Neural crest cell (in vitro differentiated cells): ENCODE data around the gene SELENOM. TPM values are rescaled to one million over a fixed set of nuclear protein-coding genes. Genes with fewer than 3 reads are reported as not detected.

Experiments
- DNase-seq: peaks from one replicate; pipeline ENCODE4 v3.0.0; 2021; ENCODE audit warnings: low read depth, mixed read lengths, low spot score
- H3K27ac Mint-ChIP-seq: one replicate; pipeline ENCODE4 v1.8.0; 2021; ENCODE audit warnings: mild to moderate bottlenecking, mixed read lengths; ENCODE audit not compliant: unreplicated experiment
- H3K27me3 Mint-ChIP-seq: 2 replicates; pipeline ENCODE4 v1.8.0; 2021; ENCODE audit warnings: low read depth, mild to moderate bottlenecking, mixed read lengths
- H3K36me3 Mint-ChIP-seq: 2 replicates; pipeline ENCODE4 v1.8.0; 2021; ENCODE audit warnings: low read depth, mild to moderate bottlenecking, mixed read lengths
- H3K4me1 Mint-ChIP-seq: 2 replicates; pipeline ENCODE4 v1.8.0; 2021; ENCODE audit warnings: mixed read lengths
- H3K4me3 Mint-ChIP-seq: one replicate; pipeline ENCODE4 v1.8.0; 2021; ENCODE audit warnings: mild to moderate bottlenecking, mixed read lengths
- H3K9me3 Mint-ChIP-seq: 2 replicates; pipeline ENCODE4 v1.8.0; 2021; ENCODE audit warnings: mixed read lengths
- total RNA-seq: library from RNA; stranded (reverse); gene quantifications from 2 replicates; pipeline ENCODE4 v1.2.1, GENCODE V29; 2021
- TF ChIP-seq, protein P1 (sequence below): fragments of 200-600 bp; sonication (generic); conservative IDR thresholded peaks from 2 replicates; pipeline ENCODE4 v1.5.0; 2021; ENCODE audit warnings: antibody characterized with exemption, mild to moderate bottlenecking

The SELENOM gene
- total RNA-seq, 1 donor from 2014 or later = 10.1 TPM

DNA sequence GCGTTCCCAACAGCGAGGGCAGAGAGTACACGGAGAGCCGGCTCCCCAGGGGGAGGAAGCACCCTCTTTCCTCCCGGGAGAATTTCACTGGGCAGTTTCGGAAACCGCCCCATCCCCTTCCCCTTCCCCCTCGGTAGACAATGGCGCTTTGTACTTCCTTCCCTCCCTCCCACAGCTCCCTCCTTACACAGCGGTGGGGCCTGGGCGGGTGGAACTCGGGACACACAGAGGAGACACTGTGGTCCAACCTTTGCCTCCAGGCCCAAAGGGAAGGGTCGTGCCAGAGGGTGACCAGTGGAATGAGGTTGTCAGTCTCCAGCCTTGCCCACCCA, 21.9 kb downstream of the SELENOM start:
- Mint-ChIP-seq H3K4me1 (peaks cover 44% of the 10 kb centered on the region), H3K27me3 (peaks cover 5% of the 10 kb centered on the region), H3K36me3 (no peaks in the 10 kb centered on the region), H3K9me3 (no peaks in the 10 kb centered on the region), H3K4me3 (peak overlapping the region; percentile 76), H3K27ac (peak overlapping the region; percentile 95)
- TF ChIP-seq, protein P1, sequence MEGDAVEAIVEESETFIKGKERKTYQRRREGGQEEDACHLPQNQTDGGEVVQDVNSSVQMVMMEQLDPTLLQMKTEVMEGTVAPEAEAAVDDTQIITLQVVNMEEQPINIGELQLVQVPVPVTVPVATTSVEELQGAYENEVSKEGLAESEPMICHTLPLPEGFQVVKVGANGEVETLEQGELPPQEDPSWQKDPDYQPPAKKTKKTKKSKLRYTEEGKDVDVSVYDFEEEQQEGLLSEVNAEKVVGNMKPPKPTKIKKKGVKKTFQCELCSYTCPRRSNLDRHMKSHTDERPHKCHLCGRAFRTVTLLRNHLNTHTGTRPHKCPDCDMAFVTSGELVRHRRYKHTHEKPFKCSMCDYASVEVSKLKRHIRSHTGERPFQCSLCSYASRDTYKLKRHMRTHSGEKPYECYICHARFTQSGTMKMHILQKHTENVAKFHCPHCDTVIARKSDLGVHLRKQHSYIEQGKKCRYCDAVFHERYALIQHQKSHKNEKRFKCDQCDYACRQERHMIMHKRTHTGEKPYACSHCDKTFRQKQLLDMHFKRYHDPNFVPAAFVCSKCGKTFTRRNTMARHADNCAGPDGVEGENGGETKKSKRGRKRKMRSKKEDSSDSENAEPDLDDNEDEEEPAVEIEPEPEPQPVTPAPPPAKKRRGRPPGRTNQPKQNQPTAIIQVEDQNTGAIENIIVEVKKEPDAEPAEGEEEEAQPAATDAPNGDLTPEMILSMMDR = no peak
- peak; percentile 55 for DNase-seq

DNA sequence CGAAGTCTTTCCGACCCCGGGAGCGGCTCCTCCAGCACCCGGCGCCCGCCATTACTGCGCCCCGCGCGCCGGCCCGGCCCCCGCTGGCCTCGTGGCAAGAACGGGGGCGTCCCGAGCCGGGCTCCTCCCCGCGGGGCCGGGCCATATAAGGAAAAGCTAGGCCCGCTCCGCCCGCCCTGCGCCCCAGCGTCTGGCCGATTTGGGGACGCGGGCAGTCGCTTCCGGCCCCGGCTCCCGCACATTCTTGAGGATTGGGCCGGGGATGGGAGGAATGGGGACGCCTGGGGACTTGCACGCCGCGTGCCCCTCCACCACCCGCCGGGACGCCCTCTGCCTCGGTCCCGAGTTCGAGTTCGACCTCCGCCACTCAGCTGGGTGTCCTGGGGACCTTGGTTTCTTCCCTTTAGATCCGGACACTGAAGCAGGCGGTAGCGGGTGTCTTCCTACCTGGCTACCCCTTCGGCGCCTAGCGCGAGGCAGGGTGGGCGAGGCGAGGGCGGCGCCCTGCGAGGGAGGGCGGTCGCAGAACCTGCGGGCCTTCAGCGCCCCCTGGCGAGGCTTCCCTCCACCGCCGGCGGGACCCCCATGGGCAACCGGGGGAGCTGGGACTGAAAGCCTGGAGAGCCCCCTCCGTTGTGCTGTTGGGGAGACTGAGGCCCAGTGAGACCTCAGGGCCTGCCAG, 22.4 kb downstream of the SELENOM start:
- H3K4me3 Mint-ChIP-seq = peak overlapping the region; percentile 97
- no peaks in the 10 kb centered on the region for H3K9me3 Mint-ChIP-seq
- peak; percentile 85 for DNase-seq
- no peaks in the 10 kb centered on the region for H3K36me3 Mint-ChIP-seq
- H3K27me3 Mint-ChIP-seq = peaks cover 5% of the 10 kb centered on the region
- peak overlapping the region; percentile 95 for H3K27ac Mint-ChIP-seq
- TF ChIP-seq, protein P1 = peak; percentile 93
- peaks cover 47% of the 10 kb centered on the region for H3K4me1 Mint-ChIP-seq

GRCh38 chr22:31083923-31084810, 23.2 kb downstream of the SELENOM start:
- Mint-ChIP-seq H3K27me3 (peaks cover 5% of the 10 kb centered on the region), H3K4me3 (peak overlapping the region; percentile 97), H3K4me1 (peaks cover 47% of the 10 kb centered on the region), H3K9me3 (no peaks in the 10 kb centered on the region), H3K36me3 (no peaks in the 10 kb centered on the region), H3K27ac (peak overlapping the region; percentile 75)
- TF ChIP-seq, protein P1 = no peak
- DNase-seq = no peak

DNA sequence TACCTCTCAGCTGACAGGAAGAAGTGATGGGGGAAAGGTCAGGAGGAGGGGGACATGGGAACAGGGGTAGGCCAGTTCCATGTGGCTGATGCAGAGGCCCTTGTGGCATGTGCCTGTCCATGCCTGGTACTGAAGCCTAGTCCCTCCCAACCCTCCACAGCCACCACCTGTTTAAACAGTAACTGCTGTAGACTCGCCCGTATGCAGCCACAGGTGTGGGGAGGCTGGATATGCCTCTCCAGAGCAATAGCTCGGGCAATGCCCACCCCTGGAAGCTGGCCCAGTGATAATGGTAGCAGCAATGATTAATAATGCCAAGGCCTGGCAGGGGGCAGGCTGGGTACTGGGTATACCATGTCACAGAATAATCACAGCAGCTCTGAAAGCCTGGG, 24.0 kb downstream of the SELENOM start:
- H3K4me1 Mint-ChIP-seq = peaks cover 47% of the 10 kb centered on the region
- peak overlapping the region; percentile 97 for H3K4me3 Mint-ChIP-seq
- DNase-seq = no peak
- peaks cover 3% of the 10 kb centered on the region for H3K27me3 Mint-ChIP-seq
- H3K36me3 Mint-ChIP-seq = no peaks in the 10 kb centered on the region
- no peak overlapping the region for H3K27ac Mint-ChIP-seq
- TF ChIP-seq, protein P1 = no peak
- H3K9me3 Mint-ChIP-seq = no peaks in the 10 kb centered on the region

DNA sequence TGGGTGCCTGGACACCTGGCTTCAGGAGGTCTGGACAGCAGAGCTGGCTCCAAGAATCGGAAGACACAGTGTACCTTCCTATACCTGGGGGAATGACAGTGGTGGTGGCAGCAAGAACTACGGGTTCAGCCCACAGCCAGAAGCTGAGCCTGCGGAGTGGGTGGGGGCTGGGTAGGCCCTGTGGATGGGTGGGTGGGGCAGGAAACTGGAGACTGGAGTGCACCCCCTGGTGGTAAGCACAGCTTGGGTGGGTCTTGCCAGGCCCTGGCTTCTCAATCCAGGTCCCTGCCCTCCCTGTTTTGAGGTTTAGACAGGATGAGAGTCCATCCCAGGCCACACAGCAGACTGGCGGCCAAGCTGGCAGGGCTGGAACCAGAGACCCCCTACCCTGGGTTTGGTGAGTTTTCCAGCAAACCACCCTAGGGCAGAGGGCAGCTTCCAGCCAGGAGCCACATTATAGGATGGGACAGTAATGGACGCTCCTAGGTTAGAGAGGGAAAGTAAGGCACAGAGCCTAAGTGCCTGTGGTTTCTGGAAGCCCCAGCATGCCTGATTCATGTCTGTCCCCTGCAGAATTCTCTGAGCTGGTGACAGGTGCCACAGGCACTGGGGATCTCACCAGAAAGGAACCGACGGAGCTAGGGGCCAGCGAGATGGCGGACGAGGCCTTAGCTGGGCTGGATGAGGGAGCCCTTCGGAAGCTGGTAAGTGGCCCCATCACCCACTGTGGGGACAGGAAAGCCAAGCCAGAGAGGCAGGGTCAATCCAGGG, 24.6 kb downstream of the SELENOM start:
- TF ChIP-seq, protein P1 = peak; percentile 61
- Mint-ChIP-seq H3K36me3 (no peaks in the 10 kb centered on the region), H3K27me3 (peaks cover 3% of the 10 kb centered on the region), H3K4me1 (peaks cover 47% of the 10 kb centered on the region), H3K27ac (no peak overlapping the region), H3K4me3 (peak overlapping the region; percentile 97), H3K9me3 (no peaks in the 10 kb centered on the region)
- DNase-seq = no peak
